K562 (cell line): ENCODE results near the gene RGL2. TPM values are rescaled to one million over a fixed set of nuclear protein-coding genes. Genes with fewer than 3 reads are reported as not detected.

Experiments
- BACH1 ChIP-seq: fragments of 200-800 bp; sonication (Bioruptor generic); IDR thresholded peaks from 2 replicates; pipeline ENCODE4 v1.6.1; 2016; ENCODE audit warnings: missing genetic modification characterization, missing compliant biosample characterization
- BMI1 ChIP-seq: fragments of 150-350 bp; IDR thresholded peaks from 2 replicates; pipeline ENCODE4 v1.6.1; 2014; ENCODE audit warnings: low read length
- GTF2F1 ChIP-seq: IDR thresholded peaks from 2 replicates; pipeline ENCODE4 v1.6.1; 2011; ENCODE audit warnings: low read depth, low read length, improper control_type of control experiment
- NR2F6 ChIP-seq: fragments of 450-650 bp; formaldehyde crosslinking; IDR thresholded peaks from 2 replicates; pipeline ENCODE4 v1.4.0; 2020; ENCODE audit warnings: mild to moderate bottlenecking
- SMAD3 ChIP-seq: fragments of 450-650 bp; formaldehyde crosslinking; conservative IDR thresholded peaks from 2 replicates; pipeline ENCODE4 v1.4.0; 2020; ENCODE audit warnings: mild to moderate bottlenecking
- SMARCA4 ChIP-seq: fragments of 450-650 bp; IDR thresholded peaks from 2 replicates; pipeline ENCODE4 v1.6.1; 2016
- ZSCAN29 ChIP-seq: fragments of 450-650 bp; IDR thresholded peaks from 2 replicates; pipeline ENCODE4 v1.6.1; 2017
- polyA plus RNA-seq, 8 experiments: library from polyadenylated mRNA; depleted of rRNA in 4 of 8; stranded (reverse) in 5 of 8; unstranded in 3 of 8; fragments of >200 nt; fragmentation: Nextera tagmentation in 2 of 8; fragmentation: Illumina TruSeq in 1 of 8; extraction: Ambion mirVana in 2 of 8; extraction: Trizol in 1 of 8; gene quantifications; 2 replicates each; pipeline versions ENCODE4 v1.2.1 to v1.2.3, GENCODE V29; 2011 to 2014; ENCODE audit warnings: inconsistent platforms in 1 of 8, missing spikeins in 1 of 8
- total RNA-seq, 7 experiments: library from RNA; depleted of rRNA in 6 of 7; stranded (reverse); fragments of >200 nt in 6 of 7; fragmentation: Illumina TruSeq in 2 of 7; extraction: Trizol in 2 of 7; gene quantifications; 2 replicates each; pipeline versions ENCODE4 v1.2.1 to v1.2.3, GENCODE V29; 2011 to 2021; ENCODE audit warnings: low replicate concordance in 1 of 7
- TF ChIP-seq, protein P1 (sequence below): fragments of 450-650 bp; IDR thresholded peaks from 2 replicates; pipeline ENCODE4 v1.6.1; 2016; ENCODE audit warnings: low read depth, mild to moderate bottlenecking, moderate library complexity
- TF ChIP-seq, protein P2 (sequence below): fragments of 450-650 bp; IDR thresholded peaks from 2 replicates; pipeline ENCODE4 v1.6.1; 2016; ENCODE audit warnings: mild to moderate bottlenecking
- TF ChIP-seq, protein P3 (sequence below): fragments of 450-650 bp; IDR thresholded peaks from 2 replicates; pipeline ENCODE4 v1.6.1; 2016; ENCODE audit warnings: low read depth
- TF ChIP-seq, protein P4 (sequence below): sonication (generic); formaldehyde crosslinking; IDR thresholded peaks from 2 replicates; pipeline ENCODE4 v1.8.0; 2022; ENCODE audit warnings: missing genetic modification reagents, mild to moderate bottlenecking, borderline replicate concordance
- TF ChIP-seq, protein P5 (sequence below): fragments of 200-800 bp; sonication (Bioruptor generic); IDR thresholded peaks from 2 replicates; pipeline ENCODE4 v1.6.1; 2017; ENCODE audit warnings: missing genetic modification characterization, missing compliant biosample characterization

The RGL2 gene
- total and polyA plus RNA-seq, 9 of the 15 experiments (the other 6 are each of a cell fraction or from before 2014, with no cell fraction given), result 1.8 to 57.1 (median 19.5) TPM

DNA sequence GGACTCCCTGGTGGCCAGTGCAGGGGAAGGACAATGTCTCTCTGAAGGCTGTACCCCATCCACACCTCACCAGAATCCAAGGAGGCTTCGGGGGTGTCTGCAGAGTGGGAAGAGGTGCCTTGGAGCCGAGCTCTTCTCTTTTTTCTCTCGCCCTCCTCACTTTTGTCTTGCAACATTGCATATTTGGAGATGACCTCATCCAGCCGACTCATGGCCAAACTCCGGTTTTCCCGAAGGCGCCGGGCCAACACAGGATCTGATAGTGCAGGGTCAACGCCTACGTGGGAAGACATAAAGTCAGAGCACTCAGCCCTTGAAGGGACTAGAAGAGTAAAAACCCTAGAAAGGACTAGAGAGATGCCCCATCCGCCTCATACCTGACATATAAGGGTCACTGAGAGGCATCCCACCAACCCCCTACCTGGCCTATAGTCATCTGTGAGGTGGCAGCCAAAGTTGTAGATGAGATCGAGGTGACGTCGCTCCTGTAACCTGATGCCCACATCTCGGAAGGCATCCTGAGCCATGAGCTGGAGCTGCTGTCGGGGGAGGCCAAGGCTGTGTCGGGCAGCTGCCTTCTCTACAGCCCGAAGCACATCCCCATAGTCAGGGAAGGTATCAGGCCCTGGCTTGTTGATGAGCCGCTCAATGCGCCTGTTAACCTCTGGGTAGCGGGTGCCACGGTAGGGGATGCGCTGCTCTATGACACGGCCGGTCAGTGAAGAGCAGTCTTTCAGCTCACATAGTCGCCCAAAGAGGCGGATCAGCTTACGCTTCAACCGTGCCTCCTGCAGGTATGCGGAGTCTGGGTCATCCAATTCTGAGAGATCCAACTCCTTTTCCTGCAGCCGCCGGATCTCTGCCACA is 21.8 kb upstream of the RGL2 start (continued):
- TF ChIP-seq, protein P1, sequence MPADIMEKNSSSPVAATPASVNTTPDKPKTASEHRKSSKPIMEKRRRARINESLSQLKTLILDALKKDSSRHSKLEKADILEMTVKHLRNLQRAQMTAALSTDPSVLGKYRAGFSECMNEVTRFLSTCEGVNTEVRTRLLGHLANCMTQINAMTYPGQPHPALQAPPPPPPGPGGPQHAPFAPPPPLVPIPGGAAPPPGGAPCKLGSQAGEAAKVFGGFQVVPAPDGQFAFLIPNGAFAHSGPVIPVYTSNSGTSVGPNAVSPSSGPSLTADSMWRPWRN, result 0 out of 2 replicates have a peak, but pooled peaks have one; percentile 9
- no peak for TF ChIP-seq BMI1
- TF ChIP-seq, protein P2, sequence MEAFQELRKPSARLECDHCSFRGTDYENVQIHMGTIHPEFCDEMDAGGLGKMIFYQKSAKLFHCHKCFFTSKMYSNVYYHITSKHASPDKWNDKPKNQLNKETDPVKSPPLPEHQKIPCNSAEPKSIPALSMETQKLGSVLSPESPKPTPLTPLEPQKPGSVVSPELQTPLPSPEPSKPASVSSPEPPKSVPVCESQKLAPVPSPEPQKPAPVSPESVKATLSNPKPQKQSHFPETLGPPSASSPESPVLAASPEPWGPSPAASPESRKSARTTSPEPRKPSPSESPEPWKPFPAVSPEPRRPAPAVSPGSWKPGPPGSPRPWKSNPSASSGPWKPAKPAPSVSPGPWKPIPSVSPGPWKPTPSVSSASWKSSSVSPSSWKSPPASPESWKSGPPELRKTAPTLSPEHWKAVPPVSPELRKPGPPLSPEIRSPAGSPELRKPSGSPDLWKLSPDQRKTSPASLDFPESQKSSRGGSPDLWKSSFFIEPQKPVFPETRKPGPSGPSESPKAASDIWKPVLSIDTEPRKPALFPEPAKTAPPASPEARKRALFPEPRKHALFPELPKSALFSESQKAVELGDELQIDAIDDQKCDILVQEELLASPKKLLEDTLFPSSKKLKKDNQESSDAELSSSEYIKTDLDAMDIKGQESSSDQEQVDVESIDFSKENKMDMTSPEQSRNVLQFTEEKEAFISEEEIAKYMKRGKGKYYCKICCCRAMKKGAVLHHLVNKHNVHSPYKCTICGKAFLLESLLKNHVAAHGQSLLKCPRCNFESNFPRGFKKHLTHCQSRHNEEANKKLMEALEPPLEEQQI, result no peak
- no peak for TF ChIP-seq NR2F6 (CRISPR knock-in tag)
- TF ChIP-seq ZSCAN29, result no peak
- no peak for TF ChIP-seq GTF2F1
- TF ChIP-seq, protein P3, sequence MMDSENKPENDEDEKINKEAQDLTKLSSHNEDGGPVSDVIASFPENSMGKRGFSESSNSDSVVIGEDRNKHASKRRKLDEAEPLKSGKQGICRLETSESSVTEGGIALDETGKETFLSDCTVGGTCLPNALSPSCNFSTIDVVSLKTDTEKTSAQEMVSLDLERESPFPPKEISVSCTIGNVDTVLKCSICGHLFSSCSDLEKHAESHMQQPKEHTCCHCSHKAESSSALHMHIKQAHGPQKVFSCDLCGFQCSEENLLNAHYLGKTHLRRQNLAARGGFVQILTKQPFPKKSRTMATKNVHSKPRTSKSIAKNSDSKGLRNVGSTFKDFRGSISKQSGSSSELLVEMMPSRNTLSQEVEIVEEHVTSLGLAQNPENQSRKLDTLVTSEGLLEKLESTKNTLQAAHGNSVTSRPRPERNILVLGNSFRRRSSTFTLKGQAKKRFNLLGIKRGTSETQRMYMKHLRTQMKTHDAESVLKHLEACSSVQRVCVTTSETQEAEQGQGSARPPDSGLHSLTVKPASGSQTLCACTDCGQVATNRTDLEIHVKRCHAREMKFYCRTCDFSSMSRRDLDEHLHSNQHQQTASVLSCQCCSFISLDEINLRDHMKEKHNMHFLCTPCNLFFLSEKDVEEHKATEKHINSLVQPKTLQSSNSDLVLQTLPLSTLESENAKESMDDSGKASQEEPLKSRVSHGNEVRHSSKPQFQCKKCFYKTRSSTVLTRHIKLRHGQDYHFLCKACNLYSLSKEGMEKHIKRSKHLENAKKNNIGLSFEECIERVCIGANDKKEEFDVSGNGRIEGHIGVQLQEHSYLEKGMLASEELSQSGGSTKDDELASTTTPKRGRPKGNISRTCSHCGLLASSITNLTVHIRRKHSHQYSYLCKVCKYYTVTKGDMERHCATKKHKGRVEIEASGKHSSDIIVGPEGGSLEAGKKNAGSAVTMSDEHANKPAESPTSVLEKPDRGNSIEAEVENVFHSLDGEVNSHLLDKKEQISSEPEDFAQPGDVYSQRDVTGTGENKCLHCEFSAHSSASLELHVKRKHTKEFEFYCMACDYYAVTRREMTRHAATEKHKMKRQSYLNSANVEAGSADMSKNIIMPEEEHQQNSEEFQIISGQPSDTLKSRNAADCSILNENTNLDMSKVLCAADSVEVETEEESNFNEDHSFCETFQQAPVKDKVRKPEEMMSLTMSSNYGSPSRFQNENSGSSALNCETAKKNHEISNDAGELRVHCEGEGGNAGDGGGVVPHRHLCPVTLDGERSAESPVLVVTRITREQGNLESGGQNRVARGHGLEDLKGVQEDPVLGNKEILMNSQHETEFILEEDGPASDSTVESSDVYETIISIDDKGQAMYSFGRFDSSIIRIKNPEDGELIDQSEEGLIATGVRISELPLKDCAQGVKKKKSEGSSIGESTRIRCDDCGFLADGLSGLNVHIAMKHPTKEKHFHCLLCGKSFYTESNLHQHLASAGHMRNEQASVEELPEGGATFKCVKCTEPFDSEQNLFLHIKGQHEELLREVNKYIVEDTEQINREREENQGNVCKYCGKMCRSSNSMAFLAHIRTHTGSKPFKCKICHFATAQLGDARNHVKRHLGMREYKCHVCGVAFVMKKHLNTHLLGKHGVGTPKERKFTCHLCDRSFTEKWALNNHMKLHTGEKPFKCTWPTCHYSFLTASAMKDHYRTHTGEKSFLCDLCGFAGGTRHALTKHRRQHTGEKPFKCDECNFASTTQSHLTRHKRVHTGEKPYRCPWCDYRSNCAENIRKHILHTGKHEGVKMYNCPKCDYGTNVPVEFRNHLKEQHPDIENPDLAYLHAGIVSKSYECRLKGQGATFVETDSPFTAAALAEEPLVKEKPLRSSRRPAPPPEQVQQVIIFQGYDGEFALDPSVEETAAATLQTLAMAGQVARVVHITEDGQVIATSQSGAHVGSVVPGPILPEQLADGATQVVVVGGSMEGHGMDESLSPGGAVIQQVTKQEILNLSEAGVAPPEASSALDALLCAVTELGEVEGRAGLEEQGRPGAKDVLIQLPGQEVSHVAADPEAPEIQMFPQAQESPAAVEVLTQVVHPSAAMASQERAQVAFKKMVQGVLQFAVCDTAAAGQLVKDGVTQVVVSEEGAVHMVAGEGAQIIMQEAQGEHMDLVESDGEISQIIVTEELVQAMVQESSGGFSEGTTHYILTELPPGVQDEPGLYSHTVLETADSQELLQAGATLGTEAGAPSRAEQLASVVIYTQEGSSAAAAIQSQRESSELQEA, result no peak
- TF ChIP-seq BACH1 (tag), result peak; percentile 50; the same call in 1 of the 2 replicates
- TF ChIP-seq, protein P4, sequence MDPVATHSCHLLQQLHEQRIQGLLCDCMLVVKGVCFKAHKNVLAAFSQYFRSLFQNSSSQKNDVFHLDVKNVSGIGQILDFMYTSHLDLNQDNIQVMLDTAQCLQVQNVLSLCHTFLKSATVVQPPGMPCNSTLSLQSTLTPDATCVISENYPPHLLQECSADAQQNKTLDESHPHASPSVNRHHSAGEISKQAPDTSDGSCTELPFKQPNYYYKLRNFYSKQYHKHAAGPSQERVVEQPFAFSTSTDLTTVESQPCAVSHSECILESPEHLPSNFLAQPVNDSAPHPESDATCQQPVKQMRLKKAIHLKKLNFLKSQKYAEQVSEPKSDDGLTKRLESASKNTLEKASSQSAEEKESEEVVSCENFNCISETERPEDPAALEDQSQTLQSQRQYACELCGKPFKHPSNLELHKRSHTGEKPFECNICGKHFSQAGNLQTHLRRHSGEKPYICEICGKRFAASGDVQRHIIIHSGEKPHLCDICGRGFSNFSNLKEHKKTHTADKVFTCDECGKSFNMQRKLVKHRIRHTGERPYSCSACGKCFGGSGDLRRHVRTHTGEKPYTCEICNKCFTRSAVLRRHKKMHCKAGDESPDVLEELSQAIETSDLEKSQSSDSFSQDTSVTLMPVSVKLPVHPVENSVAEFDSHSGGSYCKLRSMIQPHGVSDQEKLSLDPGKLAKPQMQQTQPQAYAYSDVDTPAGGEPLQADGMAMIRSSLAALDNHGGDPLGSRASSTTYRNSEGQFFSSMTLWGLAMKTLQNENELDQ (CRISPR knock-in tag), result no peak
- TF ChIP-seq SMAD3 (CRISPR knock-in tag), result no peak
- peak; percentile 69 for TF ChIP-seq SMARCA4
- TF ChIP-seq, protein P5, sequence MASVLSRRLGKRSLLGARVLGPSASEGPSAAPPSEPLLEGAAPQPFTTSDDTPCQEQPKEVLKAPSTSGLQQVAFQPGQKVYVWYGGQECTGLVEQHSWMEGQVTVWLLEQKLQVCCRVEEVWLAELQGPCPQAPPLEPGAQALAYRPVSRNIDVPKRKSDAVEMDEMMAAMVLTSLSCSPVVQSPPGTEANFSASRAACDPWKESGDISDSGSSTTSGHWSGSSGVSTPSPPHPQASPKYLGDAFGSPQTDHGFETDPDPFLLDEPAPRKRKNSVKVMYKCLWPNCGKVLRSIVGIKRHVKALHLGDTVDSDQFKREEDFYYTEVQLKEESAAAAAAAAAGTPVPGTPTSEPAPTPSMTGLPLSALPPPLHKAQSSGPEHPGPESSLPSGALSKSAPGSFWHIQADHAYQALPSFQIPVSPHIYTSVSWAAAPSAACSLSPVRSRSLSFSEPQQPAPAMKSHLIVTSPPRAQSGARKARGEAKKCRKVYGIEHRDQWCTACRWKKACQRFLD (CRISPR knock-in tag), result no peak
